Gastroesophageal sphincter (tissue), 4 donors: ENCODE results near the gene NIPA2. TPM values are rescaled to one million over a fixed set of nuclear protein-coding genes. Genes with fewer than 3 reads are reported as not detected.
A peak's percentile ranks its signal among the peaks of the same experiment; 100 is the strongest.

ENCODE experiments used
- ATAC-seq: fragments of 150-250 bp; one replicate; pipeline ENCODE4 v1.9.1; 2016; ENCODE audit warnings: mild to moderate bottlenecking, moderate library complexity
- H3K27ac ChIP-seq, 4 donors: fragments of 200-600 bp; sonication (generic) in 3 of 4; 1 replicate in 3 of 4; 2 replicates in 1 of 4; pipeline ENCODE4 v1.5.1; 2016 to 2019
- H3K27me3 ChIP-seq: fragments of 200-600 bp; sonication (generic); one replicate; pipeline ENCODE4 v1.5.1; 2019
- H3K36me3 ChIP-seq, 2 donors: fragments of 200-600 bp; sonication (generic); one replicate each; pipeline ENCODE4 v1.5.1; 2019; ENCODE audit warnings: control low read depth in 1 of 2
- H3K4me1 ChIP-seq, 3 donors: fragments of 200-600 bp; sonication (generic); 1 replicate in 2 of 3; 2 replicates in 1 of 3; pipeline ENCODE4 v1.5.1; 2016 to 2019; ENCODE audit warnings: control low read depth in 2 of 3
- H3K4me3 ChIP-seq, 2 donors: fragments of 200-600 bp; sonication (generic); one replicate each; pipeline ENCODE4 v1.5.1; 2019; ENCODE audit warnings: mild to moderate bottlenecking in 1 of 2, moderate library complexity in 1 of 2
- H3K9me3 ChIP-seq, 3 donors: fragments of 200-600 bp; sonication (generic); one replicate each; pipeline ENCODE4 v1.5.1; 2017 to 2019; ENCODE audit warnings: control low read depth in 2 of 3
- EP300 ChIP-seq: sonication (generic); formaldehyde crosslinking; IDR thresholded peaks from one replicate; pipeline ENCODE4 v1.6.1; 2017; ENCODE audit warnings: antibody characterized with exemption, mild to moderate bottlenecking
- POLR2A ChIP-seq, 2 donors: fragments of 450-650 bp; IDR thresholded peaks; one replicate each; pipeline ENCODE4 v1.6.1; 2017; ENCODE audit warnings: antibody characterized with exemption in 2 of 2, mild to moderate bottlenecking in 2 of 2, moderate library complexity in 1 of 2
- POLR2AphosphoS5 ChIP-seq: sonication (generic); formaldehyde crosslinking; IDR thresholded peaks from one replicate; pipeline ENCODE4 v1.6.1; 2017; ENCODE audit warnings: antibody characterized with exemption
- WGBS, 2 donors: methylation state at CpG; one replicate each; pipeline ENCODE4 v1.1.5; 2018; ENCODE audit warnings: low coverage in 1 of 2; 5-methylcytosine and 5-hydroxymethylcytosine counted together
- total RNA-seq, 4 donors: library from RNA; depleted of rRNA; stranded (reverse); fragments of >200 nt; gene quantifications; one replicate each; pipeline ENCODE4 v1.1.0, GENCODE V29; 2016
- TF ChIP-seq, protein P1 (sequence below), 4 experiments: fragments of 200-600 bp in 2 of 4; fragments of 450-650 bp in 2 of 4; sonication (generic) in 1 of 4; IDR thresholded peaks; one replicate each; pipeline ENCODE4 v1.5.1; 2017 to 2019; ENCODE audit warnings: antibody characterized with exemption in 4 of 4, mild to moderate bottlenecking in 2 of 4, moderate library complexity in 2 of 4

Gene NIPA2
- total RNA-seq, 4 donors from 2014 or later = 37.0 to 42.5 (median 40.2) TPM

DNA sequence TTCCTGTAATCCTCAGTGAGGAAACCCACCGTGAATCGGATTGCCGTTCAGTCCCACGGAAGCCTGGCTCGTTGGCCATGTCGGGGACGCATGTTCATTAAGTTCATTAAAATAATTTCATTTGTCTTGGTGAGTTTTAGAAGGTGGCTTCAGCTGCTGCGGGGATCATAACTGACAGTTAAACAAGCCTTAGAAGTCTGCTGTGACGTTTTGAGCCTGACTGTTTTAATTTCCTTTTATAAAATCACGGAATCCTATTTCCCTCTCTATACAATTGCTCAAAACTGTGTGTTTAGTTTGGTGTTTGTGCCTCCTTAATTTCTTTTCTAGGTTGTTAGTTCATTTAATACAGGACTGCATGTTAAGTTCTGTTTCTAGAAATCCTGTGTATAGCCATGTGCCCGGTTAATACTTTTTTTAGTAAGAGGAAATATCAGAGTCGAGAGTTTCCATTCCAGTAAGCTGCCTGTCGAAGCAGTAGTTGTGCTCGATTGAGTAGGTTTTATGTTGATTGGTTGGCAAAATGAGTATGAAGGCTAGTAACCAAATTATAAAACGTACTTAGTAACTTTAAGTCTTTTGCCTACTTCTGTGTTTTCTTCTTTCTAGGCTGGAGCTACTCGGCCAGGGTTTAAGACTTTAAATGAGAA lies 705 bp downstream of the NIPA2 start:
- Histone ChIP-seq H3K4me3 (peak overlapping the region; percentile 47 to 74), H3K27ac (peak overlapping the region; percentile 85 to 98 (median 94)), H3K4me1 (peaks cover 0 to 32% (median 0%) of the 10 kb centered on the region in 3 donors), H3K36me3 (peaks cover 0 to 11% of the 10 kb centered on the region in 2 donors), H3K9me3 (no peaks in the 10 kb centered on the region), H3K27me3 (no peaks in the 10 kb centered on the region)
- WGBS, 2 donors = 0% methylated on average over 5 to 16 of the region's 16 CpGs
- TF ChIP-seq POLR2AphosphoS5 (no peak), POLR2A (IDR thresholded peaks at IDR 0.05) (no peak), EP300 (no peak)
- TF ChIP-seq, protein P1, sequence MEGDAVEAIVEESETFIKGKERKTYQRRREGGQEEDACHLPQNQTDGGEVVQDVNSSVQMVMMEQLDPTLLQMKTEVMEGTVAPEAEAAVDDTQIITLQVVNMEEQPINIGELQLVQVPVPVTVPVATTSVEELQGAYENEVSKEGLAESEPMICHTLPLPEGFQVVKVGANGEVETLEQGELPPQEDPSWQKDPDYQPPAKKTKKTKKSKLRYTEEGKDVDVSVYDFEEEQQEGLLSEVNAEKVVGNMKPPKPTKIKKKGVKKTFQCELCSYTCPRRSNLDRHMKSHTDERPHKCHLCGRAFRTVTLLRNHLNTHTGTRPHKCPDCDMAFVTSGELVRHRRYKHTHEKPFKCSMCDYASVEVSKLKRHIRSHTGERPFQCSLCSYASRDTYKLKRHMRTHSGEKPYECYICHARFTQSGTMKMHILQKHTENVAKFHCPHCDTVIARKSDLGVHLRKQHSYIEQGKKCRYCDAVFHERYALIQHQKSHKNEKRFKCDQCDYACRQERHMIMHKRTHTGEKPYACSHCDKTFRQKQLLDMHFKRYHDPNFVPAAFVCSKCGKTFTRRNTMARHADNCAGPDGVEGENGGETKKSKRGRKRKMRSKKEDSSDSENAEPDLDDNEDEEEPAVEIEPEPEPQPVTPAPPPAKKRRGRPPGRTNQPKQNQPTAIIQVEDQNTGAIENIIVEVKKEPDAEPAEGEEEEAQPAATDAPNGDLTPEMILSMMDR (IDR thresholded peaks at IDR 0.05) = no peak
- no peak for ATAC-seq

DNA sequence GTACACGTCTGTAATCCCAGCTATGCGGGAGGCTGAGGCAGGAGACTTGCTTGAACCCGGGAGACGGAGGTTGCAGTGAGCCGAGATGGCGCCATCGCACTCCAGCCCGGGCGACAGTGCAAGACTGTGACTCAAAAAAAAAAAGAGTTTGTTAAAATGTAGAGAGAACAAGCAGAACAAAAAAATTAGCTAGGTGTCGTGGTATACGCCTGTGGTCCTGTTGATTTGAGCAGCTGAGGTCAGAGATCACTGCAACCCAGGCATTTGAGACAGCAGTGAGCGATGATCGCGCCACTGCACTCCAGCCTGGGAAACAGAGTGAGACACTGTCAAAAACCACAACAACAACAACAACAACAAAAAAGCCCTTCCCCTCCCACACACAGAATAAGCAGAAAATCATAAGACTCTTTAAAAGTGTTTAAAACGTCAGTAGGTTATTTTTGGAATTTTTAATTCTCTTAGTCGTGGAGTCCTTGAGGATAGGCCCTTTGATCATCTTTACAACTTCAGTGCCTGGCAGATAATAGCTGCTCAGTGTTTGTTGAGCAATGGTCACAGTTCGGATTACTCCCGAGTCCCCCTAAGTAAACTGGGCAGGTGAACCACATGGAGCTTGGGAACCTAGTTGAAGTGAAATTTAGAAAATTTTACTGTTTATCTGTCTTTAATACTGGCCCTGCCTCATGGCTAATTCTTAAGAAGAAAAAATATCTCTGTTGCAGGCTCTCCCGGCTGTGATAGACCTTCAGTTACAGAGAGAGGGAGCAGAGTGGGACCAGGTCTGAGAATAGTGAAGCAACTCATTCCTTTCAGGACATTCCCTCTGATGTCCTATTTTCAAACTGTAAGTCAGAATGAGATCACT lies 6.2 kb downstream of the NIPA2 start:
- H3K27me3 ChIP-seq = no peaks in the 10 kb centered on the region
- peaks cover 0 to 28% (median 0%) of the 10 kb centered on the region in 3 donors for H3K4me1 ChIP-seq
- TF ChIP-seq POLR2AphosphoS5 (no peak), POLR2A (IDR thresholded peaks at IDR 0.05) (no peak), EP300 (no peak)
- TF ChIP-seq, protein P1 (IDR thresholded peaks at IDR 0.05) = no peak
- H3K36me3 ChIP-seq = peaks cover 0 to 55% of the 10 kb centered on the region in 2 donors
- no peak overlapping the region for H3K27ac ChIP-seq
- H3K9me3 ChIP-seq = no peaks in the 10 kb centered on the region
- WGBS, 2 donors = 74 to 81% methylated on average over 5 to 12 of the region's 19 CpGs
- H3K4me3 ChIP-seq = no peak overlapping the region
- ATAC-seq = no peak

DNA sequence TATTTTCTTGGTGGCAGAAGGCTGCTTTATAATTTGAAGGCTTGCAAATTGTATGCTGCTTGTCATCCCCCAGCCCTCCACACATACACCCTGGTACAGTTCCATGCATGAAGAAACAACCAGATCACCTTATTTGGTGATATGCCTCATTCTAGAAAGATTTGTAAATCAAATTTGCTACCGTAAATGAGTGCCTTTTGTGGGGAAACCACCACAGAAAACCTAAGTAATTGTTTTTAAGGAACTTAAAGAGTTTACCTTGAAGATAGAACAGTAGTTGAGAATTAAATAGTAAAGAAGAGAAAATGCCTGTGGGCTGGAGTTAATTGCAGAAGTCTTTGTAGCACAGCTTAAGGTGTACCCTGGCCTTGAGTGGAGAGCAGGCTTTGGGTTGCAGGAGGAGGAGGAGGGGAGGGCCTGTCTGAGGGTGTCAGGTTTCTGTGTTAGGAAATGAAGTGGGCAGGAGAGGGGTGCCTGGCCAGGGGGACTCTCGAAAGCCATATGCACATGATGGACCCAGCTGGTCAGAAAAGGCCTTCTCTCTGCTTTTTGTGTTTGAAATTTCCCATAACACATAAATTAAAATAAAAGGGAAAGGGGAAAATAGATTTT lies 6.9 kb downstream of the NIPA2 start:
- Histone ChIP-seq H3K4me1 (peaks cover 0 to 20% (median 0%) of the 10 kb centered on the region in 3 donors), H3K9me3 (no peaks in the 10 kb centered on the region), H3K4me3 (no peak overlapping the region), H3K27ac (no peak overlapping the region), H3K36me3 (peaks cover 0 to 62% of the 10 kb centered on the region in 2 donors), H3K27me3 (no peaks in the 10 kb centered on the region)
- no peak for TF ChIP-seq EP300
- TF ChIP-seq, protein P1 (IDR thresholded peaks at IDR 0.05) = no peak
- no peak for TF ChIP-seq POLR2A (IDR thresholded peaks at IDR 0.05)
- no peak for TF ChIP-seq POLR2AphosphoS5
- no peak for ATAC-seq
- WGBS, 2 donors = 52 to 54% methylated on average over 2 of the region's 2 CpGs

DNA sequence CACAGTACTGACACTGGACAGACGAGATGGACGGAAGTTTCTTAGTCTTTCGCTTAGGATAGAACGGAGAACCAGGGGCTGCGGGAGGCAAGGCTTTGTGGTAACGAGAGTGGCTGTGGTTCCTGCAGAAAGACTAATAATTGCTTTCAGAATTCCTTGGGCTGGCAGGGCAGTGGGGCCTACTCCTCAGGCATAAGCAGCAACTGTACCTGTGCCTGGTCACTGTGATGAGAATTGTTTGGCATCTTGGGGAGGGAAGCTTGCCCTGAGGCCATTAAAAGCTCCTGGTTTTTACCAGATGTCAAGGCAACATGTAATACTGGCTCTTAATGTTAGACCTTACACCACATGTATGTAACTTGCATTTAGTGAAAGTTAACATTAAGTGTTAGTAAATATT lies 7.6 kb downstream of the NIPA2 start:
- Histone ChIP-seq H3K36me3 (peaks cover 0 to 62% of the 10 kb centered on the region in 2 donors), H3K27ac (no peak overlapping the region), H3K4me3 (no peak overlapping the region), H3K27me3 (no peaks in the 10 kb centered on the region), H3K9me3 (no peaks in the 10 kb centered on the region), H3K4me1 (peaks cover 0 to 13% (median 0%) of the 10 kb centered on the region in 3 donors)
- WGBS, 2 donors = 82 to 90% methylated on average over 3 to 5 of the region's 6 CpGs
- TF ChIP-seq POLR2A (IDR thresholded peaks at IDR 0.05) (no peak), EP300 (no peak), POLR2AphosphoS5 (no peak)
- TF ChIP-seq, protein P1 (IDR thresholded peaks at IDR 0.05) = no peak
- no peak for ATAC-seq
